ENCODE data around the gene ERN1. TPM values are rescaled to one million over a fixed set of nuclear protein-coding genes. Genes with fewer than 3 reads are reported as not detected.

The ERN1 gene
- total and polyA plus RNA-seq, 2 of the 8 experiments (the other 6 are each of a cell fraction or from before 2014, with no cell fraction given): 1.8 to 3.9 TPM

GRCh38 chr17:64150237-64151015 is 20.5 kb upstream of the ERN1 start:
- DNase-seq (ENCODE audit: low read depth in 1 of 2, low spot score in 2 of 2) (no peak), FAIRE-seq (no peak)
- no peak overlapping the region for H3K14ac ChIP-seq (ENCODE audit: insufficient read length)
- POLR2A ChIA-PET (ENCODE audit: partially characterized antibody): interaction anchor here (0.6 to 7.3 kb wide), 3 partner anchors 18 to 61 kb away, joined by 3 to 164 read pairs (median 21); partner anchors contain the start of gene ERN1
- no peak overlapping the region for H3K56ac ChIP-seq (replicated peaks; ENCODE audit: insufficient read length, low read depth, low read length)
- no peak overlapping the region for H3K4ac ChIP-seq (replicated peaks; ENCODE audit: insufficient read length, low read depth, low read length)
- H2AFZ ChIP-seq (ENCODE audit: low read length): no peak overlapping the region
- H3K4me1 ChIP-seq (replicated peaks in 1 of 4; ENCODE audit: control insufficient read depth in 3 of 4, insufficient read depth in 4 of 4, low read length in 3 of 4): peaks cover 2 to 9% (median 3%) of the 10 kb centered on the region in 4 experiments; a peak in 5 of 7 replicates
- H4K8ac ChIP-seq (ENCODE audit: extremely low read depth, insufficient read depth, low read length): no peak overlapping the region
- no peak overlapping the region for H2BK20ac ChIP-seq (ENCODE audit: low read length)
- no peak overlapping the region for H3K27ac ChIP-seq (ENCODE audit: low read depth, low read length)
- no peak overlapping the region for H3K9ac ChIP-seq (replicated peaks in 1 of 4; ENCODE audit: extremely low read depth in 1 of 4, low read depth in 3 of 4, low read length in 3 of 4)
- H3K27me3 ChIP-seq (replicated peaks in 1 of 4; ENCODE audit: control insufficient read depth in 3 of 4, extremely low read depth in 1 of 4, insufficient read depth in 3 of 4, low read length in 3 of 4): no peaks in the 10 kb centered on the region
- no peaks in the 10 kb centered on the region for H3K79me1 ChIP-seq (ENCODE audit: low read depth, low read length)
- H3K23ac ChIP-seq (ENCODE audit: insufficient read length): no peak overlapping the region
- H3K9me3 ChIP-seq (ENCODE audit: insufficient read depth in 2 of 2, low read depth in 1 of 2, low read length in 1 of 2): no peaks in the 10 kb centered on the region
- H2BK12ac ChIP-seq (ENCODE audit: low read depth, low read length): no peak overlapping the region
- H3K36me3 ChIP-seq (ENCODE audit: control insufficient read depth in 2 of 4, insufficient read depth in 4 of 4, low read length in 3 of 4): peaks cover 0 to 21% (median 4%) of the 10 kb centered on the region in 4 experiments; a peak in 6 of 8 replicates
- CTCF ChIA-PET (ENCODE audit: partially characterized antibody): interaction anchor here (0.8 to 2.5 kb wide), 5 partner anchors 17 to 232 kb away, joined by 3 to 13 read pairs (median 4); partner anchors contain the start of gene GH1
- no peak overlapping the region for H3K4me2 ChIP-seq (ENCODE audit: insufficient read depth in 1 of 2, low read depth in 2 of 2, low read length in 2 of 2)
- H4K91ac ChIP-seq (replicated peaks; ENCODE audit: insufficient read length, low read length): no peak overlapping the region
- H2BK120ac ChIP-seq (replicated peaks; ENCODE audit: low read depth, low read length): no peak overlapping the region
- no peak overlapping the region for H3K4me3 ChIP-seq (ENCODE audit: extremely low read depth in 1 of 4, insufficient read depth in 2 of 4, low read depth in 3 of 4, low read length in 4 of 4)
- H2AK5ac ChIP-seq (ENCODE audit: low read depth, low read length): no peak overlapping the region
- peaks cover 0 to 4% of the 10 kb centered on the region in 2 experiments for H4K20me1 ChIP-seq (replicated peaks in 1 of 2; ENCODE audit: control insufficient read depth in 1 of 2, insufficient read depth in 2 of 2, low read length in 2 of 2)
- no peak overlapping the region for H2BK5ac ChIP-seq (ENCODE audit: low read depth, low read length)
- no peak overlapping the region for H4K5ac ChIP-seq (ENCODE audit: insufficient read length, low read depth, low read length)
- no peak overlapping the region for H2BK15ac ChIP-seq (ENCODE audit: low read length)
- H3K18ac ChIP-seq (ENCODE audit: extremely low read depth, low read length): no peak overlapping the region
- 97% methylated on average over 5 of the region's 5 CpGs; no CpG with 5 or more reads in 1 of the 2 experiments for WGBS, 2 experiments (ENCODE audit: extremely low coverage in 1 of 2, insufficient coverage in 1 of 2, insufficient read length in 1 of 2, insufficient replicate concordance in 2 of 2, low coverage in 1 of 2, low lambda C conversion rate in 2 of 2, missing lambda C conversion rate in 1 of 2)
- peaks cover 6% of the 10 kb centered on the region for H3K23me2 ChIP-seq (ENCODE audit: low read depth, low read length)
- H3K79me2 ChIP-seq (ENCODE audit: control insufficient read depth in 1 of 2, insufficient read depth in 2 of 2, low read length in 2 of 2): peaks cover 0 to 10% of the 10 kb centered on the region in 2 experiments; a peak in 1 of 4 replicates
- TF ChIP-seq RAD21 (IDR thresholded peaks at IDR 0.05 in 1 of 2, conservative IDR thresholded peaks at IDR 0.05 in 1 of 2; ENCODE audit: low read depth in 2 of 2, low read length in 2 of 2): no peak
- TF ChIP-seq TEAD4 (IDR thresholded peaks at IDR 0.05; ENCODE audit: low read depth, low read length): no peak
- no peak for TF ChIP-seq GTF2F1 (IDR thresholded peaks at IDR 0.05; ENCODE audit: borderline replicate concordance, low read depth, low read length)
- TF ChIP-seq SAP30 (IDR thresholded peaks at IDR 0.05; ENCODE audit: insufficient read depth, insufficient replicate concordance, low read length): no peak
- TF ChIP-seq SP4 (IDR thresholded peaks at IDR 0.05; ENCODE audit: low read length): no peak
- TF ChIP-seq SP2 (IDR thresholded peaks at IDR 0.05; ENCODE audit: low read length): no peak
- no peak for TF ChIP-seq JUND (IDR thresholded peaks at IDR 0.05; ENCODE audit: low read length)
- TF ChIP-seq FOSL1 (IDR thresholded peaks at IDR 0.05; ENCODE audit: insufficient read depth, low read depth, low read length): no peak
- no peak for TF ChIP-seq RBBP5 (IDR thresholded peaks at IDR 0.05; ENCODE audit: borderline replicate concordance, low read depth, low read length)
- TF ChIP-seq RXRA (IDR thresholded peaks at IDR 0.05; ENCODE audit: insufficient read depth, low read depth, low read length): no peak
- no peak for TF ChIP-seq SUZ12 (IDR thresholded peaks at IDR 0.05; ENCODE audit: low read length)
